ENCODE results near the gene TECR.

The TECR gene

GRCh38 chr19:14614099-14614412, 84.7 kb downstream of the TECR start:
- Histone ChIP-seq H3K27me3 (no peaks in the 10 kb centered on the region), H3K9me3 (no peaks in the 10 kb centered on the region), H3K4me3 (ENCODE audit: low read depth in 1 of 2, low read length in 1 of 2) (peak overlapping the region in 1 of 2 experiments; percentile 49), H3K27ac (peak overlapping the region; percentile 97), H3K36me3 (peaks cover 57% of the 10 kb centered on the region), H3K4me1 (ENCODE audit: control insufficient read depth in 1 of 2, insufficient read depth in 1 of 2, low read depth in 1 of 2, low read length in 1 of 2) (peaks cover 74 to 76% of the 10 kb centered on the region in 2 experiments)
- TF ChIP-seq CTCF (IDR thresholded peaks at IDR 0.05), result peak; percentile 39

All from neutrophil (primary cell).